Neural progenitor cell (in vitro differentiated cells): ENCODE results near the gene CABP7. TPM values are rescaled to one million over a fixed set of nuclear protein-coding genes. Genes with fewer than 3 reads are reported as not detected.
A peak's percentile ranks its signal among the peaks of the same experiment; 100 is the strongest.

ENCODE experiments used
- DNase-seq: peaks from one replicate; pipeline ENCODE4 v3.0.0-alpha.2; 2016; ENCODE audit warnings: low spot score
- H2AFZ ChIP-seq: fragments of 200-600 bp; sonication (generic); replicated peaks from 2 replicates; pipeline ENCODE4 v1.6.1; 2016; ENCODE audit warnings: antibody characterized with exemption
- H3F3A ChIP-seq: fragments of 200-600 bp; sonication (generic); 2 replicates; pipeline ENCODE4 v1.6.1; 2016; ENCODE audit warnings: antibody characterized with exemption, low read depth
- H3K27ac ChIP-seq: fragments of 200-600 bp; sonication (generic); 2 replicates; pipeline ENCODE4 v1.5.1; 2016; ENCODE audit warnings: mild to moderate bottlenecking
- H3K27me3 ChIP-seq: fragments of 200-600 bp; sonication (generic); 2 replicates; pipeline ENCODE4 v1.6.1; 2016; ENCODE audit warnings: mild to moderate bottlenecking, moderate library complexity
- H3K36me3 ChIP-seq: fragments of 200-600 bp; sonication (generic); 2 replicates; pipeline ENCODE4 v1.5.1; 2016
- H3K4me1 ChIP-seq: fragments of 200-600 bp; sonication (generic); 2 replicates; pipeline ENCODE4 v1.6.1; 2016; ENCODE audit warnings: mixed run types
- H3K4me2 ChIP-seq: fragments of 200-600 bp; sonication (generic); 2 replicates; pipeline ENCODE4 v1.6.1; 2016
- H3K4me3 ChIP-seq: fragments of 200-600 bp; sonication (generic); 2 replicates; pipeline ENCODE4 v1.5.1; 2016
- H3K79me2 ChIP-seq: fragments of 200-600 bp; sonication (generic); 2 replicates; pipeline ENCODE4 v1.6.1; 2016; ENCODE audit warnings: low read depth
- H3K9ac ChIP-seq: fragments of 200-600 bp; sonication (generic); 2 replicates; pipeline ENCODE4 v1.6.1; 2016
- H3K9me3 ChIP-seq: fragments of 200-600 bp; sonication (generic); 2 replicates; pipeline ENCODE4 v1.5.1; 2016; ENCODE audit warnings: low read depth
- H4K20me1 ChIP-seq: fragments of 200-600 bp; sonication (generic); 2 replicates; pipeline ENCODE4 v1.6.1; 2016; ENCODE audit warnings: low read depth
- H3K27ac Mint-ChIP-seq: 3 replicates; pipeline ENCODE4 v1.8.0; 2021; ENCODE audit warnings: mixed read lengths
- H3K27me3 Mint-ChIP-seq: 2 replicates; pipeline ENCODE4 v1.8.0; 2022; ENCODE audit warnings: low read depth, mild to moderate bottlenecking, inconsistent platforms, moderate library complexity, mixed read lengths; ENCODE audit not compliant: insufficient read depth
- H3K36me3 Mint-ChIP-seq: 3 replicates; pipeline ENCODE4 v1.8.0; 2021; ENCODE audit warnings: mixed read lengths
- H3K4me1 Mint-ChIP-seq: 3 replicates; pipeline ENCODE4 v1.8.0; 2021; ENCODE audit warnings: mixed read lengths
- H3K4me3 Mint-ChIP-seq: 3 replicates; pipeline ENCODE4 v1.8.0; 2021; ENCODE audit warnings: mild to moderate bottlenecking, moderate library complexity, mixed read lengths
- H3K9me3 Mint-ChIP-seq: 3 replicates; pipeline ENCODE4 v1.8.0; 2020; ENCODE audit warnings: mixed read lengths
- CTCF ChIP-seq: fragments of 200-600 bp; sonication (generic); IDR thresholded peaks from 2 replicates; pipeline ENCODE4 v1.5.1; 2017; ENCODE audit warnings: antibody characterized with exemption, mild to moderate bottlenecking
- EZH2 ChIP-seq: fragments of 200-600 bp; sonication (generic); IDR thresholded peaks from 2 replicates; pipeline ENCODE4 v1.6.1; 2017; ENCODE audit warnings: antibody characterized with exemption, mild to moderate bottlenecking, moderate library complexity
- EZH2phosphoT487 ChIP-seq: fragments of 200-600 bp; sonication (generic); IDR thresholded peaks from 2 replicates; pipeline ENCODE4 v1.6.1; 2017; ENCODE audit warnings: antibody characterized with exemption
- total RNA-seq: library from RNA; depleted of rRNA; stranded (reverse); fragments of >200 nt; gene quantifications from 2 replicates; pipeline ENCODE4 v1.2.3, GENCODE V29; 2015; ENCODE audit warnings: low replicate concordance

CABP7 gene
- total RNA-seq, 1 donor from 2014 or later = not detected

GRCh38 chr22:29684244-29684643 lies 35.6 kb upstream of the CABP7 start:
- Histone ChIP-seq H3K27ac (no peak overlapping the region), H3K4me2 (no peak overlapping the region), H2AFZ (no peak overlapping the region), H3K9ac (no peak overlapping the region), H4K20me1 (no peaks in the 10 kb centered on the region), H3K9me3 (no peaks in the 10 kb centered on the region), H3K27me3 (no peaks in the 10 kb centered on the region), H3K4me1 (peaks cover 18% of the 10 kb centered on the region), H3K79me2 (no peaks in the 10 kb centered on the region), H3K4me3 (no peak overlapping the region), H3K36me3 (no peaks in the 10 kb centered on the region), H3F3A (peaks cover 16% of the 10 kb centered on the region)
- TF ChIP-seq EZH2 = no peak
- no peak for TF ChIP-seq CTCF
- TF ChIP-seq EZH2phosphoT487 = no peak
- H3K36me3 Mint-ChIP-seq = peaks cover 36% of the 10 kb centered on the region
- H3K27ac Mint-ChIP-seq = peak overlapping the region; percentile 54
- H3K9me3 Mint-ChIP-seq = no peaks in the 10 kb centered on the region
- DNase-seq = no peak
- no peak overlapping the region for H3K4me3 Mint-ChIP-seq
- peaks cover 46% of the 10 kb centered on the region for H3K4me1 Mint-ChIP-seq
- peaks cover 9% of the 10 kb centered on the region for H3K27me3 Mint-ChIP-seq

- Mint-ChIP-seq H3K4me1 (peaks cover 64% of the 10 kb centered on the region), H3K36me3 (peaks cover 9% of the 10 kb centered on the region), H3K27ac (peak overlapping the region; percentile 59), H3K4me3 (peak overlapping the region; percentile 75), H3K27me3 (peaks cover 9% of the 10 kb centered on the region), H3K9me3 (no peaks in the 10 kb centered on the region)
- peak overlapping the region; percentile 65 for H3K4me2 ChIP-seq
- TF ChIP-seq CTCF (no peak), EZH2 (no peak), EZH2phosphoT487 (no peak)
- H3K9ac ChIP-seq = no peak overlapping the region
- H3K27ac ChIP-seq = peak overlapping the region; percentile 60
- peaks cover 49% of the 10 kb centered on the region for H3K4me1 ChIP-seq
- peak; percentile 42 for DNase-seq
- H3K9me3 ChIP-seq = no peaks in the 10 kb centered on the region
- peaks cover 31% of the 10 kb centered on the region for H4K20me1 ChIP-seq
- no peak overlapping the region for H2AFZ ChIP-seq
- H3K27me3 ChIP-seq = no peaks in the 10 kb centered on the region
- H3K4me3 ChIP-seq = no peak overlapping the region
- no peaks in the 10 kb centered on the region for H3K36me3 ChIP-seq
- H3F3A ChIP-seq = peaks cover 37% of the 10 kb centered on the region
- H3K79me2 ChIP-seq = no peaks in the 10 kb centered on the region
Measured at GRCh38 chr22:29689206-29689879, 30.5 kb upstream of the CABP7 start.

DNA sequence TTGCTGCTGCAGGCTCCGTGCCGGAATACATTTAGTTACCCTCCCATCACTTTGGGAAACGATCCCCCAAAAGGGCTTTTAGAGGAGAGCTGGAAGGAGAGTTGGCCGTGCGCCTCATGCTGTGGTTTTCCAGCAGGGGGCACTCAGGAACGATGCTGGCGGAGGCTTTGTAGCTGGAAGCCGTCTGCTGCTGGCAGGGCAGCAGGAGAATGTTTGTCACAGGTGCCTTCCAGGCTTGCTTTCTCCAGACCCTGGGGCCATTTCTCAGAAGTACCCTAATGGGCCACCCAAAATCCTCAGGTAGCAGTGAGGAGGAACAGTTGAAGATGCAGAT lies 30.0 kb upstream of the CABP7 start:
- no peak for TF ChIP-seq EZH2
- peak; percentile 87 for TF ChIP-seq CTCF
- H3K27ac Mint-ChIP-seq = peak overlapping the region; percentile 59
- Histone ChIP-seq H3K27ac (no peak overlapping the region), H3K9me3 (no peaks in the 10 kb centered on the region), H3K79me2 (no peaks in the 10 kb centered on the region), H2AFZ (no peak overlapping the region), H3K9ac (no peak overlapping the region), H4K20me1 (peaks cover 31% of the 10 kb centered on the region), H3K27me3 (no peaks in the 10 kb centered on the region), H3K36me3 (no peaks in the 10 kb centered on the region), H3K4me2 (peak overlapping the region; percentile 65), H3K4me3 (no peak overlapping the region), H3K4me1 (peaks cover 49% of the 10 kb centered on the region), H3F3A (peaks cover 37% of the 10 kb centered on the region)
- peak; percentile 84 for DNase-seq
- H3K4me1 Mint-ChIP-seq = peaks cover 59% of the 10 kb centered on the region
- H3K27me3 Mint-ChIP-seq = peaks cover 9% of the 10 kb centered on the region
- no peaks in the 10 kb centered on the region for H3K9me3 Mint-ChIP-seq
- peak overlapping the region; percentile 75 for H3K4me3 Mint-ChIP-seq
- peaks cover 12% of the 10 kb centered on the region for H3K36me3 Mint-ChIP-seq
